Measurements from ENCODE around the gene AFMID.
A peak's percentile ranks its signal among the peaks of the same experiment; 100 is the strongest.
"Not testable (repeated sequence)": the region's sequence is repeated elsewhere in the genome, so short reads cannot be mapped to it uniquely, and the experiment has no call there.

AFMID gene

GRCh38 chr17:78248051-78248914 lies 61.1 kb downstream of the AFMID start:
- Mint-ChIP-seq H3K4me1 (peaks cover 33% of the 10 kb centered on the region), H3K27ac (no peak overlapping the region), H3K27me3 (peaks cover 9% of the 10 kb centered on the region), H3K4me3 (no peak overlapping the region), H3K9me3 (peaks cover 3% of the 10 kb centered on the region), H3K36me3 (no peaks in the 10 kb centered on the region)
- no peak for ATAC-seq

GRCh38 chr17:78249074-78249817 lies 62.1 kb downstream of the AFMID start:
- no peak overlapping the region for H3K4me3 Mint-ChIP-seq
- peaks cover 36% of the 10 kb centered on the region for H3K4me1 Mint-ChIP-seq
- H3K27me3 Mint-ChIP-seq, result peaks cover 9% of the 10 kb centered on the region
- H3K27ac Mint-ChIP-seq, result peak overlapping the region; percentile 48
- peaks cover 3% of the 10 kb centered on the region for H3K9me3 Mint-ChIP-seq
- H3K36me3 Mint-ChIP-seq, result no peaks in the 10 kb centered on the region
- no peak for ATAC-seq

- Mint-ChIP-seq H3K4me1 (peaks cover 42% of the 10 kb centered on the region), H3K27ac (peak overlapping the region; percentile 48), H3K27me3 (peaks cover 9% of the 10 kb centered on the region), H3K4me3 (no peak overlapping the region), H3K9me3 (peaks cover 3% of the 10 kb centered on the region), H3K36me3 (no peaks in the 10 kb centered on the region)
- no peak for ATAC-seq
Observed at GRCh38 chr17:78249818-78250806, 63.0 kb downstream of the AFMID start.

GRCh38 chr17:78250891-78251772 lies 64.0 kb downstream of the AFMID start:
- Mint-ChIP-seq H3K9me3 (no peaks in the 10 kb centered on the region), H3K27ac (peak overlapping the region; percentile 64), H3K27me3 (peaks cover 9% of the 10 kb centered on the region), H3K4me3 (peak overlapping the region; percentile 6), H3K4me1 (peaks cover 42% of the 10 kb centered on the region), H3K36me3 (no peaks in the 10 kb centered on the region)
- ATAC-seq, result peak; percentile 81

- Mint-ChIP-seq H3K27ac (peak overlapping the region; percentile 64), H3K4me1 (peaks cover 42% of the 10 kb centered on the region), H3K4me3 (no peak overlapping the region), H3K9me3 (no peaks in the 10 kb centered on the region), H3K36me3 (no peaks in the 10 kb centered on the region), H3K27me3 (peaks cover 9% of the 10 kb centered on the region)
- ATAC-seq, result no peak
Observed at GRCh38 chr17:78251773-78252103, 64.6 kb downstream of the AFMID start.

GRCh38 chr17:78252111-78252634 lies 65.0 kb downstream of the AFMID start:
- Mint-ChIP-seq H3K27me3 (peaks cover 9% of the 10 kb centered on the region), H3K27ac (peak overlapping the region; percentile 64), H3K4me1 (peaks cover 42% of the 10 kb centered on the region), H3K36me3 (no peaks in the 10 kb centered on the region), H3K4me3 (peak overlapping the region; percentile 4), H3K9me3 (no peaks in the 10 kb centered on the region)
- ATAC-seq, result peak; percentile 86

GRCh38 chr17:78252701-78253635 lies 65.8 kb downstream of the AFMID start:
- peak overlapping the region; percentile 57 for H3K4me3 Mint-ChIP-seq
- no peaks in the 10 kb centered on the region for H3K36me3 Mint-ChIP-seq
- H3K9me3 Mint-ChIP-seq, result no peaks in the 10 kb centered on the region
- peak; percentile 25 for ATAC-seq
- peaks cover 48% of the 10 kb centered on the region for H3K4me1 Mint-ChIP-seq
- H3K27ac Mint-ChIP-seq, result peak overlapping the region; percentile 7
- peaks cover 9% of the 10 kb centered on the region for H3K27me3 Mint-ChIP-seq

GRCh38 chr17:78253636-78253945 lies 66.4 kb downstream of the AFMID start:
- H3K27ac Mint-ChIP-seq, H3K36me3 Mint-ChIP-seq, H3K27me3 Mint-ChIP-seq, H3K9me3 Mint-ChIP-seq, ATAC-seq: not testable (repeated sequence)
- Mint-ChIP-seq H3K4me3 (peak overlapping the region; percentile 84), H3K4me1 (peaks cover 54% of the 10 kb centered on the region)

GRCh38 chr17:78253946-78254672 lies 66.9 kb downstream of the AFMID start:
- Mint-ChIP-seq H3K4me1 (peaks cover 57% of the 10 kb centered on the region), H3K27ac (peak overlapping the region; percentile 55), H3K9me3 (no peaks in the 10 kb centered on the region), H3K4me3 (peak overlapping the region; percentile 84), H3K27me3 (peaks cover 9% of the 10 kb centered on the region), H3K36me3 (no peaks in the 10 kb centered on the region)
- ATAC-seq, result peak; percentile 73

- H3K9me3 Mint-ChIP-seq, result no peaks in the 10 kb centered on the region
- no peak overlapping the region for H3K27ac Mint-ChIP-seq
- peaks cover 9% of the 10 kb centered on the region for H3K27me3 Mint-ChIP-seq
- H3K4me3 Mint-ChIP-seq, result peak overlapping the region; percentile 42
- ATAC-seq, result no peak
- H3K4me1 Mint-ChIP-seq, result peaks cover 56% of the 10 kb centered on the region
- no peaks in the 10 kb centered on the region for H3K36me3 Mint-ChIP-seq
Observed at GRCh38 chr17:78255029-78255656, 68.0 kb downstream of the AFMID start.

GRCh38 chr17:78255953-78256706 lies 69.0 kb downstream of the AFMID start:
- Mint-ChIP-seq H3K4me3 (no peak overlapping the region), H3K27me3 (peaks cover 10% of the 10 kb centered on the region), H3K36me3 (no peaks in the 10 kb centered on the region), H3K9me3 (no peaks in the 10 kb centered on the region), H3K27ac (no peak overlapping the region), H3K4me1 (peaks cover 46% of the 10 kb centered on the region)
- ATAC-seq, result no peak

Data from stimulated activated memory B cell treated with anti-CD40 and anti-IgM and Interleukin-4, amounts not matched to agents 10 μg/mL and 1 μg/mL and 100 μg/mL, for 72 hours (primary cell).